NCI-H82 (cell line): ENCODE results near the gene CFAP92.
A peak's percentile ranks its signal among the peaks of the same experiment; 100 is the strongest.
"Not testable (repeated sequence)": the region's sequence is repeated elsewhere in the genome, so short reads cannot be mapped to it uniquely, and the experiment has no call there.

Source experiments
- DNase-seq: peaks from one replicate; lab custom pipeline; 2025; lab: John Stamatoyannopoulos, UW

CFAP92 gene

DNA sequence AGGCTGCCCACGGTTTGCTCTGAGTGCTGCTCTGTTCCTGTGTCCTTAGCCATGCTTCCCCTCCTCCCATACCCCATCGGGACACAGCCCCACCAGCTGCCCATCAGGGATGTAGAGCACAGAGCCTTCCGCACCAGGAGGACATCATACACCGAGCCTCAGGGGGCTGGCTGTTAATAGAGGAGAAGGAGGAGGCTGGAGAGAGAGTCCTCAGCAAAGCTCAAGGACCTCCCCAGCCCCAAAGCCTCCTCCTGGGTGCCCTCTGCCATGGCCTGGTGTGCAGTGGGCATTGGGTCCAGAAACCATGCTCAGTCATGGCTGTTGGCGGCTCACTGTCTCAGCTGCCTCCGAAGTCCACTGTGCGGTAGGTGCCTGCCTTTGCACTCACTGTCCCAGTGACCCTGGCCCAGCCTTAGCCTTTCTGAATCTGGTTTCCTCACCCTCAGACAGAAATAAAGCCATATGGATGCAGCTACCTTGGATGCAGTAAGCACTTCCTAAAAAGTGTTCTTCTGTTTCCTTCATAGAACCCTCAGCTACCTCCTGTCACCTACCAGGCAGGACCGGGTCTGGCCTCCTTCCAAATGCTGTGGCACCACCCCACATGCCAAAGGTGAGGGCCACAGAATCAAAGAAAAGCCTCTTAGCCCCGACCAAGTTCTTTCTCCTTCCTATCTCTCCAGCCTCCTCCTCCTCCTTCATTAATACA, 60.5 kb downstream of the CFAP92 start:
- DNase-seq = no peak

GRCh38 chr3:128932516-128933212, 61.2 kb downstream of the CFAP92 start:
- no peak for DNase-seq

- no peak for DNase-seq
Measured at GRCh38 chr3:128931046-128931445, 62.8 kb downstream of the CFAP92 start.

DNA sequence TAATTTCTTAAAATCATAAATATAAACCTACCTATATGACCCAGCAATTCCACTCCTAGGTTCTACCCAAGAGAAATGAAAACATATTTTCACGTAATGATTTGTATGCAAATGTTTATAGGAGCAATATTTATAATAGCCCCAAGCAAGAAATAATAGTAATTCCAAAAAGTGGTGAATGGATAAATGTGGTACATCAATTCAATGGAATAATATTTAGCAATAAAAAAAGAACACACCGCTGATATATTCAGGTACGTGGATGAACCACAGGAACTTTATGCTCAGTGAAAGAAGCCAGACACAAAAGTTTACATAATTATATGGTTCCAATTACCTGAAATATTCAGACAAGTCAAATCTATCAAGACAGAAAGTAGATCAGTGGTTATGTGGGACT, 64.5 kb downstream of the CFAP92 start:
- no peak for DNase-seq

GRCh38 chr3:128923986-128924385, 69.9 kb downstream of the CFAP92 start:
- DNase-seq = not testable (repeated sequence)

DNA sequence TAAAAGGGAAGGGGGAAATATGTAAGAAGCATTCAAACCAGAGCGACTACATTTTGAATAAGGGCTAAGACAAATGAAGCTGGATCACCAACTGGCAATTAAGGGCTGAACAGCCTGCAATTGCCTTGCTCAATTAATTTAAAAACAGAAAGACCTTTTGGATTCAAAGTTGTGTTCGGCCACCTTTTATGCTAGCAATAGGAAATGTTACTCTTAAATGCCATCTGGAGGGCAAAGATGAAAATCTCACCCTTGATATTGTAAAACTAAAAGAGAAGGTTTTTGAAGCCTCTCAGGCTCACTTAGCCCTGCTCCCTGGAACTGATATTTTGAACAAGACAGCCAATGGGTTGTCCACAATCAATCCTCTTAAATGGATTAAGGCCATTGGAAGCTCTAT, 70.3 kb downstream of the CFAP92 start:
- peak; percentile 41 for DNase-seq

DNA sequence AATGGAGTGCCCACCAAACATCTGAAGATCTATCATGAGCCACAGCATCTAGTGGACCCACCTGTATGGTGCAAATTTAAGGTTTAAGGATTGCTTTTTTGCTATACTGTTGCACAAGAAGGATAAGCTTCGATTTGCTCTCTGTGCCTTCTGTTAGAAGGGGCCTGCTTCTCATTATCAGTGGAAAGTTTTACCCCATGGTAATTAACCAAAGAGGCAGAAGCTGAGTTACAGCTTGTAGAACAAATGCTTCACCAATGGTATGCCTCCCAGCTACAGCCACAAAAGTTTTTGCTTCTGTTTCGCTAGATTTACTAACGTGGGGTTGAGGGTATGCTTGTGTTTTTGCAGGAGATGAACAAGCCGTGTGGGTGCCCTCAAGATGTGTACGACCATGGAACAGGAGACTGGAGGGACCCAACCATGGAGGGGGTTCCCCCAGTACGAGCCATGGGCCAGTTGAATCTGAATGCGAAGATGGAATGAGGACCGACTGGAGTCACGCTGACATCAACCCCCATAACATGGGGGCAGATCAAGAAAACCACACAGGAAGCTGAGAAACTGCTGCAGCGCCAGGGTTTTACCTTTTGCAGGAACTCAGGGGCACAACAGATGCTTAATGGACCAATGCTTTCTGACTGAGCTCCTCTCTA, 70.9 kb downstream of the CFAP92 start:
- peak; percentile 32 for DNase-seq

DNA sequence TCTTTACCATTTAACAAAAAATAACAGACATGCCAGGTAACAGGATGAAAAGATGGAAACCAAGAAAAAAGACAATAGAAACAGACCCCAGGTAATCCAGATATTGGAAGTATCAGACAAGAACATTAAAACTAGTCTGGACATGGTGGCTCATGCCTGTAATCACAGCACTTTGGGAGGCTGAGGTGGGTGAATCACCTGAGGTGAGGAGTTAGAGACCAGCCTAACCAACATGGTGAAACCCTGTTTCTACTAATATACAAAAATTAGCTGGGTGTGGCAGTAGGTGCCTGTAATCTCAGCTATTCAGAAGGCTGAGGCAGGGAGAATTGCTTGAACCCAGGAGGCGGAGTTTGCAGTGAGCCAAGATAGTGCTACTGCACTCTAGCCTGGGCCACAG, 73.9 kb downstream of the CFAP92 start:
- no peak for DNase-seq

- no peak for DNase-seq
Measured at GRCh38 chr3:128917291-128917690, 76.6 kb downstream of the CFAP92 start.

DNA sequence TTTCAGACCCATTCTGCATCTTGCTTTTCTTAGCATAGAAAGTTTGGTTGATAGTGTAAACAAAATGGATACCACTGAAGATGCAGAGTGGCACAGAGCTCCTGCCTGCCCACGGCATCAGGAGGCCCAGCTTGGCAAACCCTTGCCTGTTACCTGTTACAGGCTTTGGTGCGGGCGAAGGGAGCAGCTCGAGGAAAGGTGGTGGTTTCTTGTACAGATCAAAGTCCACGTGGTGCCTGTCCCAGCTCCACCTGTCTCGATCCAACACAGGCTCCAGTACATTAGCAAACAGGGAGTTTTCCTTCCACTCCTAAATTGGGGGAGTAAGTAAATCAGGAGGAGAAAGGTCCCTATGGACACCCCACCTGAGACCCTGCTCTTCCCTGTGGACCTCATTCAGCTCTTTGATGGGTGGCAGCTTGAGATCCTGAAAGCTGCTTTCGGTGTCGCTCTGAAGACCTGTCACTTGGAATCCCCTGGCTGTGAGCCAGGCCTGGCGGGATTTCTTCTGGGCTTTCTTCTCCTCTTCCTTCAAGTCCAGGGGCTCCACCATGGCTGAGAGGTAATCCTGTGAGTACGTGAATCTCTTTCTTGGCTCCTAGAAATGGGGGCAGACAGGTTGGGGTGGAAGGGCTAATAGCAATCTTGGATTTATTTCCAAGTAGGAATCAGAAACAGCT, 78.8 kb downstream of the CFAP92 start:
- no peak for DNase-seq

- DNase-seq = no peak
Measured at GRCh38 chr3:128911911-128912310, 82.0 kb downstream of the CFAP92 start.

GRCh38 chr3:128910006-128910405, 83.9 kb downstream of the CFAP92 start:
- DNase-seq = peak; percentile 17

- DNase-seq = no peak
Measured at GRCh38 chr3:128908951-128909350, 84.9 kb downstream of the CFAP92 start.

DNA sequence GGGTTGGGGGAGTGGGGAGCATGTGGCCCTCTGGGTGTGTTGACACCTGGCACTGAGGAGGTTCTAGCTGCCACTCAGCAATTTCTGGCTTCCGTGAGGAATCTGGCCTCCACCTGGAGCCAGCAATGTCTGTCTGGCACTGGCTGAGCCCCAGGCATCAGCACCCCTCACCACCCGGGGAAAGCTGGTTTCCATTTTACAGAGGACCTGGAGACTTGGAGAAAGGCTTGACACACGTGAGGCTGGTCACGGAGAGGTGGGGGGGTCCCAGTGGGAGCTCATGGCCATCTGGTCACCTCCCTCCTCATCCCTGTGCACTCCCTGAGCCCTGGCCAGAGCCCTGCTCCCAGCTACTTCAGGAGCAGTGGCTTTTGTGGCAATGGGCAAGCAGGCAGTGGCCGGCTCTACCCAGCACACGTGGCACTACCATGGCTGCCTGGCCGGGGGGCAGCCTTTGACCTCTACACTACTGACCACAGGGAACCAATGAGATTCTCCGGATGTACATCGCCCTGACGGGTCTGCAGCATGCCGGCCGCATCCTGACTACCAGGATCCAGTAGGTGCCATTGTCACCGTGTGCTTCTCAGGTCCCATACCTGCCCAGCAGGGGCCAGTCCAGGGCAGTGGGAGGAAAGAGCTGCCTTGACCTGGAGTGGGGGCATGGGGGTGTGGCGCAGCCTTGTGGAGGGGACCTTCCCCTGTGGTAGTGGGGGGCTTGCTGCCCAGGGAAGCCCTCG, 86.0 kb downstream of the CFAP92 start:
- DNase-seq = no peak

GRCh38 chr3:128906804-128907525, 86.9 kb downstream of the CFAP92 start:
- no peak for DNase-seq

DNA sequence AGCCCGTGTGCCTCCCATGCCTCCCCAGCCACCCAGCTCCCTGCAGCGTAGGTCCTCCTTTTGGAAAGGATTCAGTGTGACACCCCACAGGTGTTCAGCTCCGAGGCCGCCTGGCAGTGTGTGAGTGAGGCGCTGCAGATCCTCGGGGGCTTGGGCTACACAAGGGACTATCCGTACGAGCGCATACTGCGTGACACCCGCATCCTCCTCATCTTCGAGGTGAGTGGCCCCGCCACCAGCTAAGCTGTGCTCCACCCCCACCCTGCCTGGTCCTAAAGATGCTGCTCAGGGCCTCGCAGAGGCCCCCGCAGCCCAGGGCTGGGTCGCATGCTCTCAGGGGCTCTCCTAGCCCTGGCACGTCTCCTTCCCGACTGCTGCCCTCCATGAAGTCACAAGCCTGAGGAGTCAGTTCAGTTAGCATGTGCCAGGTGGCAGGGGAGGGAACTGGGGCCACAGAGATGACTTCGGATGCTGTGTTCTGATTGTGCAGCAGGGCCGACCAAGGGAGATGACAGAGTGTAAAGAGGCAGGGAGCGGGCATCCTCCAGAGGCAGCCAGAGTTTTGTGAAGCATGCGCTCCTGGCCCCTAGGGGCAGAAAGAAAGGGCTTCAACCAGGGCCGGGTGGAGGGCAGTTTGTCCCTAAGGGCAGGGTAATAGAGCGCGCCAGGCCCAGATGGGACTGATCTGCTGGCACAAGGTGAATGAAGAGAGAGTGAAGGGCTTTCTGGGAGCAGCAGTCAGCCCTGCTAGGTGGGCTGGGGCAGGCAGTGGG, 87.7 kb downstream of the CFAP92 start:
- DNase-seq = no peak

DNA sequence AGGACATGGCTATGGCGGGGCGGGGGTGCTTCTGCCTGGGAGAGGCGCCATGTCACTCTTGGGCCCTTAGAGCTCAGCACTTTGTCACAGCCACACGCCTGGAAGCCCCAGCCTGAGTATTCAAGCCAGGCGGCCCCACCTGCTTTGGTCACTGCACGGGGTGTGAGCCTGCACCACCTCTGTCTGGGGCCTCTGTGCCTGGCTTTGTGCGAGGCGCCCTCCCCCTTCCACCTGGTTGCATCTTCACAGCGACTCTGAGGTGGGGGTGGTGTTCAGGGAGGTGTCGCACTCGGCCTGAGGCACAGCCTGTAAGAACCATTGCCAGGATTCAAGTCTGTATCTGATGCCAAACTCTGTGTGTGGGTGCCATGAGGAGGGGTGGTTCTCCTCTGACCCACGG, 90.4 kb downstream of the CFAP92 start:
- DNase-seq = no peak

- DNase-seq = no peak
Measured at GRCh38 chr3:128902426-128902825, 91.5 kb downstream of the CFAP92 start.

GRCh38 chr3:128895843-128896697, 97.8 kb downstream of the CFAP92 start:
- DNase-seq = peak; percentile 14
